HG03558 (cell line): ENCODE data around the gene GCC1.
"Not testable (repeated sequence)": the region's sequence is repeated elsewhere in the genome, so short reads cannot be mapped to it uniquely, and the experiment has no call there.

ENCODE experiments used
- ATAC-seq: cut with Tn5 transposase; IDR thresholded peaks from one replicate; pipeline ENCODE4 v1.9.1; 2021; ENCODE audit warnings: moderate number of reproducible peaks; ENCODE audit not compliant: unreplicated experiment; ENCODE audit errors: extremely low read depth

The GCC1 gene

DNA sequence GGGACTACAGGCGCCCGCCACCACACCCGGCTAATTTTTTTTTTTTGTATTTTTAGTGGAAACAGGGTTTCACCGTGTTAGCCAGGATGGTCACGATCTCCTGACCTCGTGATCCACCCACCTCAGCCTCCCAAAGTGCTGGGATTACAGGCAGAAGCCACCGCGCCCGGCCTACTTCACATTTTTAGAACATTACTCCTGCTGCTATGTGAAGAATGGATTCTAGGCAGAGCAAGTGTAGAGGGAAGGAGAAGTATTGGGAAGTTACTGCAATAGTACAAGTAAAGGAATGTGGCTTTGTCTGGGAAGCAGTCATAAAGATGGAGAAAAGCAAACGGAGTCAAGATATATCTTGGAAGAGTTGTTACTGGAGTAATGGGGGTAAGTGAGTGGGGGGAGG lies 44.9 kb downstream of the GCC1 start:
- ATAC-seq = not testable (repeated sequence)

DNA sequence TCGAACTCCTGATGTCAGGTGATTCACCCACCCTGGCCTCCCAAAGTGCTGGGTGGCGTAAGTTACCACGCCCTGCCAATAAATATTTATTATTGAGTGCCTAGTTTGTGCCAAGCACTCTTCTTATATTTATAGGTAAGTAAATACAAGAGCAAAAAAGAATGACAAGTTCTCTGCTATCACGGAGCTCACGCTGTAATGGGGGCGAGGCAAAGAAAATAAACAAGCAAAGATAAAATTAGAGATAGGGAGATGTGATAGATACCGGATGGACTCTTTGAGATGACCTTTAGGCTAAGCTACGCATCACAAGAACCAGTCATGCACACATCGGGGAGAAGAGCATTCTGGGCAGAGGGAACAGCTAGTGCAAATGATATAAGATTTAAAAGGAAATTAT lies 46.3 kb downstream of the GCC1 start:
- no peak for ATAC-seq

DNA sequence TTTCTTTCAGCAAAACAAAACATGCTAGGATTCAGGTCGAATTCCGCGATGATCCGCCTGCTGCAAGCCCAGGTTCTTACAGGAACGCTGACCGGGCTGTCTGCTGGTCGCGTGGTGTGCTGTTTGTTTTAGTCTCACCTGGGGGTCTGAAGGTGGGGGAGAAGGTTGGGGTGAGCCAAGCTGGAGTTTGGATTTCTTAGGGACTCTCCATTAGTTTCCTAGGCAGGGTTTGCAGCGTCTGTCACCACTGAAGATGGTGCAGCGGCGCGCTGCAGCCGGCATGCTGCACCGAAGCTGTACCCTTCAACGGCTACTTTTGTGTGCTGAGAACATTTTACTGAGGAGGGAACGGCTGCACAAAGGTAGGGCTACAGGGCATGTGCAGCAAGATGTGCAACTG lies 48.7 kb downstream of the GCC1 start:
- ATAC-seq = no peak

DNA sequence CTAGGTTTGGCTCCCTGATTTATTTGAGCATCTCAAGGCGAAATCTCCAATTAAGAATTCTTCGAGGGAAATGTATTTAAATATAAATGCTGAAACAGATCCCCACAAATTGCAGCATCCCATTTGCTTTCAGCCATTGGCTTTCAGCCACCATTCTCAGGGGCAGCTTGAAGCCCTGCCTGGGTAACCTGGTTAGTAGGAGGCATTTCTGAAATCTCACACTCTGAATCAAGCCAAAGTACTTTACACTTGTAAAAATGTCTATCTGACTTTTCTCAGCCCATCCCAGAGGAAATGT lies 49.1 kb downstream of the GCC1 start:
- no peak for ATAC-seq

DNA sequence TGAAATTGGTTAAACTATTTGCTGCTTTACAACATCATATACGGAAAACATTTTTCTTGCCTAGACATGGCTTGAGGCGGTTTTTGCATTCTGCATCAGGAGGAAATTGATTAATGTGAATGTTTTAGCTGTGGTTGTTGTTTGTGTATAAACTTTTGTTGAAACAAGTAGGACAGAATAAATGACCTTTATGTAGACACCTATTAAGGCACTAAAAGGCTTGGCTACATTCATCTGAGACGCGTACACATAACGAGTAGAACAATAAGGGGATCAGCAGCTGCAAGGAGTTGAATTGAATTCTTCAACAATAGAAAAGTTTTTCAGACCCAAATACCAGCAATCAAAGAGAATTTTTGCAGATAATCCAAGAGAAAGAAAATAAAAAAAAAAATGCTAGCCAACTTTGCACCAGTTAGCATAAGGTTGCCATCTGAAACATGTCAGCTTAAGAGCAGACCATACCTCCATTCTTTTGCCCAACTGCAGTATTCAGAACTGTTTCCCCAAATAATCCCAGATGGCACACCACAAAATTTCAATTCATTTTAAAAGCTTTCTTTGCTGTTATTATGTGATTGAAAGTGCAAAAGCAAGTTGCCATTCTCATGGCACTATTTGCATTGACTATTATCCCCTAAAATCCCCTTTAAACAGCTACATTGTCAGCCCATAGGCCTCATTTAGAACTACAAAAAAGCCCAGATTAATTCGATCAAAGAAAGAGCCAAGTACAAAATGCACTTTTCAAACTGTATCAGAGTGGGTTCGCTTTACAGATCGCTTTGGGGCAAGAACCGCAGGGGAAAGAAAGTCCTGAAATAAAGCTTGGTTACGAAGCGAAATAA lies 49.6 kb downstream of the GCC1 start:
- ATAC-seq = no peak

DNA sequence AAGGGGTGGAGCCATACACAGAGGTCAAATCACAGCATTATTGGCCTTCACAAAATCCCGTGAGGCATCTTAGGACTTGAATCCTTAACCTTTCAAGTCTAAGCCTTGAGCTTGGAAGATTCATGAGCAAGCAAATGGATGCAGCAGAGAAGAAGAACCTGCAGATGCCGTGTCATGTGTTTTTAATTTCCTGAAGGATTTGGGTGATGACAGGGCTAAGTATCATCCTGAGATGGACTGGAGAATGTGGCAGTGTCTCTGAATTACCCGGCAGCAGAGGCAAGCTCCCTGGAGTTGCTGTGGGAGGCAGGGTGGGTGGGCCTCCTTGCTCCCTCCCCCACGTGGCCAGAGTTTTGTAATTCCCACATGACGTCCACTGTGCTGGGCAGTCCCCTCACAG lies 50.8 kb downstream of the GCC1 start:
- no peak for ATAC-seq

DNA sequence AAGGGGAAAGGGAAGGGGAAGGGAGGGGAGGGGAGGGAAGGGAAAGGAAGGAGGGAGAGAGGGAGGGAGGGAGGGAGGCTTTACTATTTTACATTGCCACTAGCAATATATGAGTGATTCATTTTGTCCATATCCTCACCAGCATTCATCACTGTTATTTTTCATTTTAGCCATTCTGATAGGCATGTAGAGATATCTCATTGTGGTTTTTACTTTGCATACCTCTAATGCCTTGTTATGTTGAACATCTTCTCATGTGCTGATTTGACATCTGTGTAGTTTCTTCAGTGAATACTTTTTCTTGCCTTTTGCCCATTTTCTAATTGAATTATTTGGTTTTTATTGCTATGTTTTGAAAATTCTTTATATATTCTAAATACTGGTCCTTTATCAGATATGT lies 52.7 kb downstream of the GCC1 start:
- ATAC-seq = no peak

DNA sequence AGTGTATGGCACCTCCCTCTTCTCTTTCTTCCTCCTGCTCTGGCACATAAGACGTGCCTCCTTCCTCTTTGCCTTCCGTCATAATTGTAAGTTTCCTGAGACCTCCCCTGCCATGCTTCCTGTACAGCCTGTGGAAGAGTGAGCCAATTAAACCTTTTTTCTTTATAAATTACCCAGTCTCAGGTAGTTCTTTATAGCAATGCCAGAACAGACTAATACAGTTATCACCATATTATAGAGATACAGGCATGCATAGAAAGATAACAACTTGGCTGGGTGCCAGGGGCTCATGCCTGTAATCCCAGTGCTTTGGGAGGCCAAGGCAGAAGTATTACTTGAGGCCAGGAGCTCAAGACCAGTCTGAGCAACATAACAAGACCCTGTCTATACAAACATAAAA lies 53.2 kb downstream of the GCC1 start:
- ATAC-seq = no peak
